ENCODE data around the gene ADAMTS16.

Gene ADAMTS16, protein sequence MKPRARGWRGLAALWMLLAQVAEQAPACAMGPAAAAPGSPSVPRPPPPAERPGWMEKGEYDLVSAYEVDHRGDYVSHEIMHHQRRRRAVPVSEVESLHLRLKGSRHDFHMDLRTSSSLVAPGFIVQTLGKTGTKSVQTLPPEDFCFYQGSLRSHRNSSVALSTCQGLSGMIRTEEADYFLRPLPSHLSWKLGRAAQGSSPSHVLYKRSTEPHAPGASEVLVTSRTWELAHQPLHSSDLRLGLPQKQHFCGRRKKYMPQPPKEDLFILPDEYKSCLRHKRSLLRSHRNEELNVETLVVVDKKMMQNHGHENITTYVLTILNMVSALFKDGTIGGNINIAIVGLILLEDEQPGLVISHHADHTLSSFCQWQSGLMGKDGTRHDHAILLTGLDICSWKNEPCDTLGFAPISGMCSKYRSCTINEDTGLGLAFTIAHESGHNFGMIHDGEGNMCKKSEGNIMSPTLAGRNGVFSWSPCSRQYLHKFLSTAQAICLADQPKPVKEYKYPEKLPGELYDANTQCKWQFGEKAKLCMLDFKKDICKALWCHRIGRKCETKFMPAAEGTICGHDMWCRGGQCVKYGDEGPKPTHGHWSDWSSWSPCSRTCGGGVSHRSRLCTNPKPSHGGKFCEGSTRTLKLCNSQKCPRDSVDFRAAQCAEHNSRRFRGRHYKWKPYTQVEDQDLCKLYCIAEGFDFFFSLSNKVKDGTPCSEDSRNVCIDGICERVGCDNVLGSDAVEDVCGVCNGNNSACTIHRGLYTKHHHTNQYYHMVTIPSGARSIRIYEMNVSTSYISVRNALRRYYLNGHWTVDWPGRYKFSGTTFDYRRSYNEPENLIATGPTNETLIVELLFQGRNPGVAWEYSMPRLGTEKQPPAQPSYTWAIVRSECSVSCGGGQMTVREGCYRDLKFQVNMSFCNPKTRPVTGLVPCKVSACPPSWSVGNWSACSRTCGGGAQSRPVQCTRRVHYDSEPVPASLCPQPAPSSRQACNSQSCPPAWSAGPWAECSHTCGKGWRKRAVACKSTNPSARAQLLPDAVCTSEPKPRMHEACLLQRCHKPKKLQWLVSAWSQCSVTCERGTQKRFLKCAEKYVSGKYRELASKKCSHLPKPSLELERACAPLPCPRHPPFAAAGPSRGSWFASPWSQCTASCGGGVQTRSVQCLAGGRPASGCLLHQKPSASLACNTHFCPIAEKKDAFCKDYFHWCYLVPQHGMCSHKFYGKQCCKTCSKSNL

DNA sequence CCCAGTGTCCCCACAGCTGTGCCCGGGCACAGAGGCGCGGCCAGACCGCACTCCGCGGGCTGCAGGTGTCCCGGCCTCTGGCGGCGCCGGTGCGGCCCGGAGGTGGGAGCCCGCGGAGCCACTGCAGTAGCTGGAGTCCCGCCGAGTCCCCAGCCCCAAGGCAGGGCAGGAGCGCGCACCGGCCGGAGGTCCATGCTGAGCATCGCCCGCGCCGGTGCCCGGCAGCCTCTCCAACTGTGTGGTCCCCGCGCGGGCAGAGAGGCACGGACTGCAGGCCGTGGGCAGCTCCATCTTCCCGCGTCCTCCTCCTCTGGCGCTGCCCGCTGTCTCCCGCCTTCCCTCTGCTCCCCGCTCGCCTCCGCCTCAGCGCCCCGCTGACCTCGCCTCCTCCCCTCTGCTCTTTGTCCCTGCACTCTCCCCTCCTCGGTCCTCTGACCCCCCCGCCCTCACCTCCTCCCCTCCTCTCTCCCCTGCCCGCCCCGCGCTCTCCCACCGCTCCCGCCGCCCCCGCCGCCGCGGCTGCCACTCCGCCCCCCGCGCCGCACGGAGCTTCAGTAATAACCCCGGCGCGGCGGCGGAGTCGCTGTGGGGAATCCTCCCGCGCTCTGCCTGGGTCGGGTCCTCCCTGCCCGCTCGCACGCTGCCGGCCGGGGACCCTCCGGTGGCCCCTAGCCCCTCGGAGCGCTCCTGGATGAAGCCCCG is at the start of gene ADAMTS16:
Gene ADAMTS16, plus strand, starts transcription at position 554 of the 702 bp plus-strand sequence. Its CDS starts 138 bp downstream, at position 692.
- no peak within 1 kb of the TSS for H2AFZ ChIP-seq (ENCODE audit: low read length)
- no peaks in the 10 kb centered on the region for H3K79me2 ChIP-seq (ENCODE audit: low read length)
- no peaks in the 10 kb centered on the region for H3K4me1 ChIP-seq (ENCODE audit: low read length)
- no peak within 1 kb of the TSS for H3K27ac ChIP-seq (ENCODE audit: low read length)
- no peaks in the 10 kb centered on the region for H3F3A ChIP-seq (ENCODE audit: insufficient read depth, low read length)
- no peaks in the 10 kb centered on the region for H3K9me2 ChIP-seq (replicated peaks; ENCODE audit: insufficient read depth, low read length)
- H3K4me2 ChIP-seq (ENCODE audit: low read depth, low read length) = no peak within 1 kb of the TSS
- H3K9ac ChIP-seq (ENCODE audit: low read length) = no peak within 1 kb of the TSS
- no peak for DNase-seq
- no peaks in the 10 kb centered on the region for H3K27me3 ChIP-seq (replicated peaks; ENCODE audit: insufficient read depth, low read length)
- no peaks in the 10 kb centered on the region for H4K20me1 ChIP-seq (ENCODE audit: insufficient read depth, low read length)
- no peak within 1 kb of the TSS for H3K4me3 ChIP-seq (ENCODE audit: low read length)
- no peaks in the 10 kb centered on the region for H3K36me3 ChIP-seq (replicated peaks; ENCODE audit: insufficient read depth, low read length)
- no peak for TF ChIP-seq EZH2 (optimal IDR thresholded peaks at IDR 0.05; ENCODE audit: low read depth, low read length)
- H3K9me3 ChIP-seq (replicated peaks; ENCODE audit: insufficient read depth, low read length) = no peaks in the 10 kb centered on the region

DNA sequence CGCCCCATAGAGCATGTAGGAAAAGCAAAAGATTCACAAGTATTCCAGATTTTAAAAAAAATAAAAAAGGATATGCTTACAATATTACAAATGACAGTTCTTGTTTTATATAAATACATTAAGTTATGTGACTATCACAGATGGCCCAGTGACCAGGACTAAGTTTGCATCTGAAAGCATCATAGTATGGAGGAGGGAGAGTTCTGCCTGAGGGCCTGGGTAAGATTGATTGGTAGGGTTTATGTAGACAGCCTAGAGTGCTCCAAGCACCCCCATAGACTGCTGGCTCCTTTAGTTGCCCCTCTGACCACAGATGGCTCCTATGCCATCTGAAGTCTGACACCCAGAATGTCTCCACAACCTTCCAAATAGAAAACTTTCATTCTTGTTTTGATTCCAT is 48.0 kb upstream of the ADAMTS16 start:
- no peaks in the 10 kb centered on the region for H3K9me2 ChIP-seq (replicated peaks; ENCODE audit: insufficient read depth, low read length)
- no peak overlapping the region for H3K4me3 ChIP-seq (ENCODE audit: low read length)
- no peaks in the 10 kb centered on the region for H4K20me1 ChIP-seq (ENCODE audit: insufficient read depth, low read length)
- H3K36me3 ChIP-seq (replicated peaks; ENCODE audit: insufficient read depth, low read length) = no peaks in the 10 kb centered on the region
- H2AFZ ChIP-seq (ENCODE audit: low read length) = no peak overlapping the region
- H3K4me2 ChIP-seq (ENCODE audit: low read depth, low read length) = no peak overlapping the region
- H3K79me2 ChIP-seq (ENCODE audit: low read length) = no peaks in the 10 kb centered on the region
- H3K27me3 ChIP-seq (replicated peaks; ENCODE audit: insufficient read depth, low read length) = no peaks in the 10 kb centered on the region
- no peak overlapping the region for H3K27ac ChIP-seq (ENCODE audit: low read length)
- no peaks in the 10 kb centered on the region for H3K4me1 ChIP-seq (ENCODE audit: low read length)
- 0 out of 2 replicates have a peak, but pooled peaks cover 3% of the 10 kb centered on the region for H3K9me3 ChIP-seq (replicated peaks; ENCODE audit: insufficient read depth, low read length)
- H3K9ac ChIP-seq (ENCODE audit: low read length) = no peak overlapping the region
- no peak for TF ChIP-seq EZH2phosphoT487 (IDR thresholded peaks at IDR 0.05; ENCODE audit: low read length)
- TF ChIP-seq, protein P1, sequence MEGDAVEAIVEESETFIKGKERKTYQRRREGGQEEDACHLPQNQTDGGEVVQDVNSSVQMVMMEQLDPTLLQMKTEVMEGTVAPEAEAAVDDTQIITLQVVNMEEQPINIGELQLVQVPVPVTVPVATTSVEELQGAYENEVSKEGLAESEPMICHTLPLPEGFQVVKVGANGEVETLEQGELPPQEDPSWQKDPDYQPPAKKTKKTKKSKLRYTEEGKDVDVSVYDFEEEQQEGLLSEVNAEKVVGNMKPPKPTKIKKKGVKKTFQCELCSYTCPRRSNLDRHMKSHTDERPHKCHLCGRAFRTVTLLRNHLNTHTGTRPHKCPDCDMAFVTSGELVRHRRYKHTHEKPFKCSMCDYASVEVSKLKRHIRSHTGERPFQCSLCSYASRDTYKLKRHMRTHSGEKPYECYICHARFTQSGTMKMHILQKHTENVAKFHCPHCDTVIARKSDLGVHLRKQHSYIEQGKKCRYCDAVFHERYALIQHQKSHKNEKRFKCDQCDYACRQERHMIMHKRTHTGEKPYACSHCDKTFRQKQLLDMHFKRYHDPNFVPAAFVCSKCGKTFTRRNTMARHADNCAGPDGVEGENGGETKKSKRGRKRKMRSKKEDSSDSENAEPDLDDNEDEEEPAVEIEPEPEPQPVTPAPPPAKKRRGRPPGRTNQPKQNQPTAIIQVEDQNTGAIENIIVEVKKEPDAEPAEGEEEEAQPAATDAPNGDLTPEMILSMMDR (IDR thresholded peaks at IDR 0.05; ENCODE audit: low read length) = no peak
- no peak for TF ChIP-seq EZH2 (optimal IDR thresholded peaks at IDR 0.05; ENCODE audit: low read depth, low read length)
- DNase-seq = no peak
- no peaks in the 10 kb centered on the region for H3F3A ChIP-seq (ENCODE audit: insufficient read depth, low read length)

DNA sequence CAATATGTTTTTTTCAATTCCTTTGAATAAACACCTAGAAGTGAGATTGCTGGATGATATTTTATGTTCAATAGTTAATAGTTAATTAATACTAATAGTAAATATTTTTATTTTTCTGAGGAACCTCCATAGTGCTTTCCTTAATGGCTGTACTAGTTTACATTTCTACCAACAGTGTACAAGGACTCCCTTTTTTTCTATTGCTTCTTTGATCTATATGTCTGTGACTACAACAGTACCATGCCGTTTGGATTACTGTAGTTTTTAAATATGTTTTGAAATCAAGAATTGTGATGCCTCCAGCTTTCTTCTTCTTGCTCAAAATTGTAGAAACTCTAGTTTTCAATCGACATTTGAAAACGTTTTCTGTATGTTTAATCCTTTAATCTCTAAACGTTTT is 39.5 kb upstream of the ADAMTS16 start:
- Histone ChIP-seq H2AFZ (ENCODE audit: low read length) (no peak overlapping the region), H3K79me2 (ENCODE audit: low read length) (no peaks in the 10 kb centered on the region), H3K27me3 (replicated peaks; ENCODE audit: insufficient read depth, low read length) (no peaks in the 10 kb centered on the region), H3F3A (ENCODE audit: insufficient read depth, low read length) (no peaks in the 10 kb centered on the region), H3K4me2 (ENCODE audit: low read depth, low read length) (no peak overlapping the region), H3K9me2 (replicated peaks; ENCODE audit: insufficient read depth, low read length) (no peaks in the 10 kb centered on the region), H4K20me1 (ENCODE audit: insufficient read depth, low read length) (no peaks in the 10 kb centered on the region), H3K9me3 (replicated peaks; ENCODE audit: insufficient read depth, low read length) (no peaks in the 10 kb centered on the region), H3K4me1 (ENCODE audit: low read length) (no peaks in the 10 kb centered on the region), H3K36me3 (replicated peaks; ENCODE audit: insufficient read depth, low read length) (no peaks in the 10 kb centered on the region), H3K4me3 (ENCODE audit: low read length) (no peak overlapping the region), H3K9ac (ENCODE audit: low read length) (no peak overlapping the region), H3K27ac (ENCODE audit: low read length) (no peak overlapping the region)
- DNase-seq = no peak
- TF ChIP-seq EZH2 (optimal IDR thresholded peaks at IDR 0.05; ENCODE audit: low read depth, low read length) (no peak), EZH2phosphoT487 (IDR thresholded peaks at IDR 0.05; ENCODE audit: low read length) (no peak)
- TF ChIP-seq, protein P1 (IDR thresholded peaks at IDR 0.05; ENCODE audit: low read length) = no peak

Measured in MM.1S (cell line).